Uterus (tissue), 4 donors: ENCODE measurements around the gene CTNNBIP1. TPM values are rescaled to one million over a fixed set of nuclear protein-coding genes. Genes with fewer than 3 reads are reported as not detected.

Source experiments
- DNase-seq, 2 donors: peaks; one replicate each; pipeline ENCODE4 v3.0.0-alpha.2; 2019 to 2020
- H3K27ac ChIP-seq, 2 donors: fragments of 200-600 bp; sonication (generic); 1 replicate in 1 of 2; 2 replicates in 1 of 2; pipeline ENCODE4 v1.5.1; 2016 to 2018
- H3K27me3 ChIP-seq, 2 donors: fragments of 200-600 bp; sonication (generic); one replicate each; pipeline ENCODE4 v1.5.1; 2018 to 2019; ENCODE audit warnings: control low read depth in 1 of 2
- H3K36me3 ChIP-seq, 2 donors: fragments of 200-600 bp; sonication (generic); one replicate each; pipeline ENCODE4 v1.5.1; 2019; ENCODE audit warnings: control low read depth in 1 of 2
- H3K4me1 ChIP-seq, 2 donors: fragments of 200-600 bp; sonication (generic); one replicate each; pipeline ENCODE4 v1.5.1; 2018 to 2019; ENCODE audit warnings: control low read depth in 1 of 2
- H3K4me3 ChIP-seq, 2 donors: fragments of 200-600 bp; sonication (generic); 1 replicate in 1 of 2; 2 replicates in 1 of 2; pipeline ENCODE4 v1.5.1; 2018 to 2019; ENCODE audit warnings: mild to moderate bottlenecking in 1 of 2
- H3K9me3 ChIP-seq, 2 donors: fragments of 200-600 bp; sonication (generic); one replicate each; pipeline ENCODE4 v1.5.1; 2019; ENCODE audit warnings: control low read depth in 1 of 2
- CTCF ChIP-seq, 4 experiments: fragments of 200-600 bp in 2 of 4; fragments of 450-650 bp in 2 of 4; sonication (generic) in 2 of 4; IDR thresholded peaks; one replicate each; pipeline ENCODE4 v1.5.1; 2016 to 2019; ENCODE audit warnings: antibody characterized with exemption in 4 of 4, mild to moderate bottlenecking in 2 of 4, moderate library complexity in 1 of 4
- POLR2A ChIP-seq, 2 donors: fragments of 450-650 bp; IDR thresholded peaks; one replicate each; pipeline ENCODE4 v1.6.1; 2016; ENCODE audit warnings: antibody characterized with exemption in 2 of 2, mild to moderate bottlenecking in 1 of 2, moderate library complexity in 1 of 2
- intact Hi-C: fragments of 100-400 bp; cut with DNase I; formaldehyde crosslinking; loops from one replicate; pipeline ENCODE4 v1.15.1; 2023; ENCODE audit warnings: low total_unique reads
- total RNA-seq, 4 donors: library from RNA; depleted of rRNA in 3 of 4; stranded (reverse); fragments of >200 nt in 3 of 4; gene quantifications; one replicate each; pipeline versions ENCODE4 v1.1.0 to v1.2.4, GENCODE V29; 2014 to 2023
- donor health status: DM: yes; HTN: yes; CAD: no.

CTNNBIP1 gene
- total RNA-seq, 4 donors from 2014 or later: 4.7 to 26.6 (median 13.6) TPM

GRCh38 chr1:9858293-9859035 is 51.6 kb downstream of the CTNNBIP1 start:
- no peaks in the 10 kb centered on the region for H3K27me3 ChIP-seq
- no peaks in the 10 kb centered on the region for H3K9me3 ChIP-seq
- intact Hi-C loops: no loop called here
- H3K4me3 ChIP-seq: no peak overlapping the region
- no peak overlapping the region for H3K27ac ChIP-seq
- no peaks in the 10 kb centered on the region for H3K4me1 ChIP-seq
- H3K36me3 ChIP-seq: no peaks in the 10 kb centered on the region
- TF ChIP-seq CTCF (IDR thresholded peaks at IDR 0.05) (no peak), POLR2A (IDR thresholded peaks at IDR 0.05) (no peak)
- no peak for DNase-seq

GRCh38 chr1:9855186-9855585 is 54.9 kb downstream of the CTNNBIP1 start:
- intact Hi-C loops: no loop called here
- H3K27ac ChIP-seq: no peak overlapping the region
- no peaks in the 10 kb centered on the region for H3K4me1 ChIP-seq
- TF ChIP-seq POLR2A (IDR thresholded peaks at IDR 0.05) (no peak), CTCF (IDR thresholded peaks at IDR 0.05) (no peak)
- no peaks in the 10 kb centered on the region for H3K9me3 ChIP-seq
- H3K27me3 ChIP-seq: no peaks in the 10 kb centered on the region
- no peaks in the 10 kb centered on the region for H3K36me3 ChIP-seq
- DNase-seq: no peak
- no peak overlapping the region for H3K4me3 ChIP-seq

DNA sequence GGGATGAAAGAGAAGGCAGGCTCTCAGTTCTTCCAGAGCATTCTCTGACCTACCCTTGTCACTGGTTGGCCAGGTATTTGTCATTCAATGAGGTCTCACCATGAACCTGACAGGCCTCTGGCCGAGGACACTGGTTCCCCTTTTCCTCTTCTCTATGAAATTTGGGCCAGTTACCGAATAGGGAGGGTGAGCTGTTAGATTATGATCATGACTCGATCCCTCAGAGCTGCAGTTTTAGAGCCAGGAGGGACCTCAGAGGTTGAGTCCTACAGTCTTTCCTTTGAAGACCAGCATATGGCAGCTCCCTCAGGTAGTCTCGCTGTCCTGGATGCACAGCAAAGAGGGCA is 56.8 kb downstream of the CTNNBIP1 start:
- Histone ChIP-seq H3K27me3 (no peaks in the 10 kb centered on the region), H3K36me3 (no peaks in the 10 kb centered on the region), H3K4me3 (no peak overlapping the region), H3K4me1 (no peaks in the 10 kb centered on the region), H3K9me3 (no peaks in the 10 kb centered on the region), H3K27ac (no peak overlapping the region)
- DNase-seq: no peak
- no peak for TF ChIP-seq POLR2A (IDR thresholded peaks at IDR 0.05)
- TF ChIP-seq CTCF (IDR thresholded peaks at IDR 0.05): no peak
- intact Hi-C loops: no loop called here

DNA sequence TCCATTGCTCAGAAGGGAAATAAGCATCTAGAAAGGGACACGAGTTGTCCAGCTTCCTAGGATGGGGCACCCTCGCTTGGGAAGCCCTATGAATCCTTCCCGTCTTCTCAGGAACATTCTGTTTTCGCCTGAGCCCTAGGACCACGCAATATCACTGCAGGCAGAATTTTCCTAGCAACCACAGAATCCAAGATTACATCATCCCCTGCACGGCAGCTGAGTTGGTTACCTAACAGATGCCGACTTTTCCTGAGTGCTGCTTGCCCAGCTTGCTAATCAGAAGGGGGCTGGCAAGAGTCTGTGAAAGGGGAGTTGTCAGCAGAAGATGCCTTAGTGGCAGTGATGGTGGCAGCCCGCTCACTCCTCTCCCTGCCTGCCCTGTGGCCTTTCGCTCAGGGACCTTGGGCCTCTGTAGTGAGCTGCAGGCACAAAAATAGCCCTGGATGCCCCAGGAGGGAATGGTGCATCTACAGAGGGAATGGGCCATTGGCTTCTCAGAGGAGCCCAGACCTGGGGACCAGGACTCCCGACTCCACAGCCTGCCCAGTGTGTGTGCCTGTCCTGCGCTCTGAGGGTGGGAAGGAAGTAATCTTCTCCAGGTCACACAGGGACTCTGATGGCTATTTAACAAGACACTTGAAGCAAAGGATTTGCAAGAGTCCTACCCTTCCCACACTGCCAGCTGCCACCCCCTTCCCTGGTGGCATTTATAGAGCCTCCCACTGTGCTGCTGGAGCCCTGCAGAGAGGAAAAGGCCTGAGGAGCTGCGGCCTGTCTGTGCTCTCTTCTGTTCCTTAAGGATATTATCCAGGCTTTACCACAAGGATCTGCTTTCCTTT is 57.4 kb downstream of the CTNNBIP1 start:
- H3K27ac ChIP-seq: peak overlapping the region; percentile 51 to 68
- no peaks in the 10 kb centered on the region for H3K27me3 ChIP-seq
- intact Hi-C loops: no loop called here
- DNase-seq: peak in 1 of 2 donors; percentile 50
- no peaks in the 10 kb centered on the region for H3K9me3 ChIP-seq
- no peaks in the 10 kb centered on the region for H3K36me3 ChIP-seq
- TF ChIP-seq POLR2A (IDR thresholded peaks at IDR 0.05): no peak
- no peak for TF ChIP-seq CTCF (IDR thresholded peaks at IDR 0.05)
- no peak overlapping the region for H3K4me3 ChIP-seq
- no peaks in the 10 kb centered on the region for H3K4me1 ChIP-seq

DNA sequence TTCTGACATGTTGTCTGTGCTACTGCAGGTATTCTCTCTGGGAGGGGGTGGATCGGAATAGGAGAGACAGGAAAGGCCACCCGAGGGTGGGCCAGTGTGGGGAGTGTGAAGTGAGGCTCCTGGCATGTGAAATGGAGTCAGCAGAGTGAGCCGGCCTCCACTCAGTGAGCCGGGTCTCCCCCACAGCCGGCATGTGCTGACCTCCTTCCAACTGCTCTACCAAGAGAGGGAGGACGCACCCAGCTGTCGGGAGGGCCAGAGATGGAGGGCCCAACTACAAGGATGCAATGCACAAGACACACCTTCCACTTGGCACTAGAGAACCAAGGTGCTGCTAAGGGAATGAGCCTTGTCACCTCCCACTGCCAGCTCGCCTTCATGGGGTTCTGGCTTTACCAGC is 58.1 kb downstream of the CTNNBIP1 start:
- no peaks in the 10 kb centered on the region for H3K9me3 ChIP-seq
- H3K4me3 ChIP-seq: no peak overlapping the region
- intact Hi-C loops: no loop called here
- TF ChIP-seq POLR2A (IDR thresholded peaks at IDR 0.05): no peak
- no peak for TF ChIP-seq CTCF (IDR thresholded peaks at IDR 0.05)
- no peaks in the 10 kb centered on the region for H3K27me3 ChIP-seq
- no peaks in the 10 kb centered on the region for H3K36me3 ChIP-seq
- H3K27ac ChIP-seq: peak overlapping the region; percentile 51 to 68
- DNase-seq: no peak
- no peaks in the 10 kb centered on the region for H3K4me1 ChIP-seq
